WTC11 (cell line): Measurements from ENCODE around the gene CCDC190. TPM values are rescaled to one million over a fixed set of nuclear protein-coding genes. Genes with fewer than 3 reads are reported as not detected.

Experiments
- ATAC-seq: fragments of 200-7000 bp; cut with Tn5 transposase; 2 replicates; pipeline ENCODE4 v1.10.0; 2021; ENCODE audit warnings: mild to moderate bottlenecking, moderate library complexity
- CTCF ChIA-PET: fragments of 300-600 bp; sonication (Branson Sonifier 250); formaldehyde crosslinking; loops from one replicate; lab custom pipeline; 2021; ENCODE audit warnings: antibody characterized with exemption; lab: Charles Lee
- POLR2A ChIA-PET: fragments of 350-600 bp; sonication (Branson Sonifier 250); formaldehyde crosslinking; loops from one replicate; lab custom pipeline; 2021; ENCODE audit warnings: antibody characterized with exemption; lab: Charles Lee
- DNase-seq: peaks from one replicate; pipeline ENCODE4 v3.0.0; 2021; ENCODE audit warnings: low spot score
- H3K27ac Mint-ChIP-seq: 2 replicates; pipeline ENCODE4 v1.8.0; 2021; ENCODE audit warnings: mixed read lengths
- H3K27me3 Mint-ChIP-seq: 2 replicates; pipeline ENCODE4 v1.8.0; 2021; ENCODE audit warnings: low read depth, mild to moderate bottlenecking, moderate library complexity, mixed read lengths
- H3K36me3 Mint-ChIP-seq: 2 replicates; pipeline ENCODE4 v1.8.0; 2021; ENCODE audit warnings: mixed read lengths
- H3K4me1 Mint-ChIP-seq: 2 replicates; pipeline ENCODE4 v1.8.0; 2022; ENCODE audit warnings: mixed read lengths
- H3K4me3 Mint-ChIP-seq: 2 replicates; pipeline ENCODE4 v1.8.0; 2021; ENCODE audit warnings: mild to moderate bottlenecking, moderate library complexity, mixed read lengths
- H3K9me3 Mint-ChIP-seq: 2 replicates; pipeline ENCODE4 v1.8.0; 2021; ENCODE audit warnings: mixed read lengths
- ETV6 ChIP-seq: sonication (generic); formaldehyde crosslinking; IDR thresholded peaks from 2 replicates; pipeline ENCODE4 v1.8.1; 2022; ENCODE audit warnings: mild to moderate bottlenecking, missing genetic modification reagents
- FOXP1 ChIP-seq: sonication (generic); formaldehyde crosslinking; IDR thresholded peaks from 2 replicates; pipeline ENCODE4 v1.8.0; 2022; ENCODE audit warnings: missing genetic modification reagents, mild to moderate bottlenecking, moderate library complexity, borderline replicate concordance
- MYBL2 ChIP-seq: sonication (generic); formaldehyde crosslinking; IDR thresholded peaks from 2 replicates; pipeline ENCODE4 v1.8.1; 2023; ENCODE audit warnings: mild to moderate bottlenecking, moderate library complexity, missing genetic modification reagents
- SP1 ChIP-seq: sonication (generic); formaldehyde crosslinking; conservative IDR thresholded peaks from 2 replicates; pipeline ENCODE4 v1.8.1; 2022; ENCODE audit warnings: missing genetic modification reagents
- TEAD4 ChIP-seq: sonication (generic); formaldehyde crosslinking; IDR thresholded peaks from 2 replicates; pipeline ENCODE4 v1.8.0; 2022; ENCODE audit warnings: mild to moderate bottlenecking, missing genetic modification reagents
- TP53 ChIP-seq: sonication (generic); formaldehyde crosslinking; IDR thresholded peaks from 2 replicates; pipeline ENCODE4 v1.8.1; 2023; ENCODE audit warnings: mild to moderate bottlenecking, missing genetic modification reagents
- ZNF263 ChIP-seq: sonication (generic); formaldehyde crosslinking; IDR thresholded peaks from 2 replicates; pipeline ENCODE4 v1.8.1; 2022; ENCODE audit warnings: low read depth, mild to moderate bottlenecking, moderate library complexity, missing genetic modification reagents
- ZNF317 ChIP-seq: sonication (generic); formaldehyde crosslinking; IDR thresholded peaks from 2 replicates; pipeline ENCODE4 v1.8.1; 2023; ENCODE audit warnings: low read depth, mild to moderate bottlenecking, moderate library complexity, missing genetic modification reagents, borderline replicate concordance
- ZNF423 ChIP-seq: fragments of 250-450 bp; sonication (Bioruptor Pico); IDR thresholded peaks from 2 replicates; pipeline ENCODE4 v2.1.2; 2022; ENCODE audit warnings: mild to moderate bottlenecking, moderate library complexity
- total RNA-seq: library from RNA; stranded (reverse); gene quantifications from 3 replicates; pipeline ENCODE4 v1.2.3, GENCODE V29; 2021
- TF ChIP-seq, protein P1 (sequence below): sonication (generic); formaldehyde crosslinking; IDR thresholded peaks from 2 replicates; pipeline ENCODE4 v1.8.1; 2023; ENCODE audit warnings: mild to moderate bottlenecking, missing genetic modification reagents, borderline replicate concordance
- TF ChIP-seq, protein P2 (sequence below): sonication (generic); formaldehyde crosslinking; IDR thresholded peaks from 2 replicates; pipeline ENCODE4 v1.8.1; 2023; ENCODE audit warnings: mild to moderate bottlenecking, moderate library complexity, missing genetic modification reagents
- TF ChIP-seq, protein P3 (sequence below): sonication (generic); formaldehyde crosslinking; IDR thresholded peaks from 2 replicates; pipeline ENCODE4 v1.8.0; 2022; ENCODE audit warnings: mild to moderate bottlenecking, missing genetic modification reagents
- TF ChIP-seq, protein P4 (sequence below): sonication (generic); formaldehyde crosslinking; IDR thresholded peaks from 2 replicates; pipeline ENCODE4 v1.8.0; 2022; ENCODE audit warnings: mild to moderate bottlenecking, missing genetic modification reagents
- TF ChIP-seq, protein P5 (sequence below): fragments of 250-450 bp; sonication (Bioruptor Pico); IDR thresholded peaks from 2 replicates; pipeline ENCODE4 v1.9.0; 2021; ENCODE audit warnings: mild to moderate bottlenecking
- TF ChIP-seq, protein P6 (sequence below): sonication (generic); formaldehyde crosslinking; IDR thresholded peaks from 2 replicates; pipeline ENCODE4 v1.8.0; 2022; ENCODE audit warnings: mild to moderate bottlenecking, missing genetic modification reagents
- TF ChIP-seq, protein P7 (sequence below): sonication (generic); formaldehyde crosslinking; IDR thresholded peaks from 2 replicates; pipeline ENCODE4 v1.8.1; 2023; ENCODE audit warnings: mild to moderate bottlenecking, missing genetic modification reagents, moderate library complexity

CCDC190 gene
- total RNA-seq, 1 experiment from 2014 or later = not detected

DNA sequence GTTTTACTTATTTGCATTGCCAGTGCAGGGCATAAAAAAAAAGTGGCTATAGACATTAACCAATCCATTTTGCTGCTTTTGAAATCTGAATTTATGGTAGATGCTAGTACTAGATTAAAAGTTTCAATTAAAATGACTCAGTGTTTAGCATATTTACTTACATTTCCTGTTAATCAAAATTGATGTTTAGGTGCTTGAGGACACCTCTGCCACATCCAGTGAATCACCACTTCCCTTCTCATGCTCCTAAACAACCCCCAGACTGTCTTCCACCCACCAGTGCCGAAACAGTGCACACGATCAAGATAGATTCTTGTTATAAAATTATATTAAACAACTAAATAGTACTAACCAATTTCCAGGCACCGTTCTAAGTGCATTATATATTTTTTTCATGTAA lies 37.7 kb downstream of the CCDC190 start (continued):
- TF ChIP-seq, protein P1, sequence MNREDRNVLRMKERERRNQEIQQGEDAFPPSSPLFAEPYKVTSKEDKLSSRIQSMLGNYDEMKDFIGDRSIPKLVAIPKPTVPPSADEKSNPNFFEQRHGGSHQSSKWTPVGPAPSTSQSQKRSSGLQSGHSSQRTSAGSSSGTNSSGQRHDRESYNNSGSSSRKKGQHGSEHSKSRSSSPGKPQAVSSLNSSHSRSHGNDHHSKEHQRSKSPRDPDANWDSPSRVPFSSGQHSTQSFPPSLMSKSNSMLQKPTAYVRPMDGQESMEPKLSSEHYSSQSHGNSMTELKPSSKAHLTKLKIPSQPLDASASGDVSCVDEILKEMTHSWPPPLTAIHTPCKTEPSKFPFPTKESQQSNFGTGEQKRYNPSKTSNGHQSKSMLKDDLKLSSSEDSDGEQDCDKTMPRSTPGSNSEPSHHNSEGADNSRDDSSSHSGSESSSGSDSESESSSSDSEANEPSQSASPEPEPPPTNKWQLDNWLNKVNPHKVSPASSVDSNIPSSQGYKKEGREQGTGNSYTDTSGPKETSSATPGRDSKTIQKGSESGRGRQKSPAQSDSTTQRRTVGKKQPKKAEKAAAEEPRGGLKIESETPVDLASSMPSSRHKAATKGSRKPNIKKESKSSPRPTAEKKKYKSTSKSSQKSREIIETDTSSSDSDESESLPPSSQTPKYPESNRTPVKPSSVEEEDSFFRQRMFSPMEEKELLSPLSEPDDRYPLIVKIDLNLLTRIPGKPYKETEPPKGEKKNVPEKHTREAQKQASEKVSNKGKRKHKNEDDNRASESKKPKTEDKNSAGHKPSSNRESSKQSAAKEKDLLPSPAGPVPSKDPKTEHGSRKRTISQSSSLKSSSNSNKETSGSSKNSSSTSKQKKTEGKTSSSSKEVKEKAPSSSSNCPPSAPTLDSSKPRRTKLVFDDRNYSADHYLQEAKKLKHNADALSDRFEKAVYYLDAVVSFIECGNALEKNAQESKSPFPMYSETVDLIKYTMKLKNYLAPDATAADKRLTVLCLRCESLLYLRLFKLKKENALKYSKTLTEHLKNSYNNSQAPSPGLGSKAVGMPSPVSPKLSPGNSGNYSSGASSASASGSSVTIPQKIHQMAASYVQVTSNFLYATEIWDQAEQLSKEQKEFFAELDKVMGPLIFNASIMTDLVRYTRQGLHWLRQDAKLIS (CRISPR knock-in tag) = no peak
- TF ChIP-seq TEAD4 (CRISPR knock-in tag) (no peak), ETV6 (CRISPR knock-in tag) (no peak)

DNA sequence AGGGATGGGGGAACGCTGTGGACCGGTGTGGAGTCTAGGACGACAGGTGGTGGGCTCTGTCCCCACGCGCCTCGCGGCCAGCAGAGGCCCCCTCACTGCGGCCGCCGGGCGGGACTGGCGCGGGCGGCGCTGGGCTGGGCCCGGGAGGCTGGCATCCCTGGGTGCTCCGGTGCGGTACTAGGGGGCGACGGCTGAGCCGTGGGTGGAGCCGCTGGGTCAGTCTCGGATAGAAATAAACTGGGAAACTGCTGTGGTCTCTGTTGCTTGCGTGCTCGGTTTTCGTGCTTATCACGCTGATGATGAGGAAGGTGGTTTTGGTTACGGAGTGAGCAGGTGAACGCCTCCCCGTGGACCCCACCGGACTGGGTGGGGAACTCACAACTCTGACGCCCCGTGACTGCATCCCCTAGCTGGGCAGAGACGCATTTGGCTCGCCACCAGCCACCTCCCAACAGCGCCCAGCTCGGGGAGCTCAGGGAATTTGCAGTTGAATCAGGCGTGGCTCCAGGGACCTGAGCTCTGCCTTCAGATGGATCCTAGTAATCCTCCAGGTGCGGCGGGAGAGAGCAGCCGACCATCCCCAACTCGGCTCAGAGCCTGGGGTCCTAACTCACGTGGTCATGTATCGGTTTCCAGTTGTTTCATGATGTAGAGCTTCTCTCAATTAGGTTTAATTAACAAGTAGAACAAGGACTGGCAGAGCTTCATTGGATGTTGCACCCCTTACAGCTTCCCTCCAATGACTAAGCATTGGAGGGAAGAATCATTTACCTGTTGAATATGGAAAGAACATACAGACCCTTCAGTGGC lies 38.4 kb downstream of the CCDC190 start:
- ChIA-PET POLR2A (interaction anchor here (0.7 to 1.0 kb wide), 2 partner anchors 127 to 261 kb away, joined by 3 read pairs; partner anchors contain the start of gene UAP1), CTCF (interaction anchor here (0.6 to 1.5 kb wide), 8 partner anchors 8 to 246 kb away, joined by 3 to 6 read pairs (median 5); partner anchors contain the start of gene RGS4)
- Mint-ChIP-seq H3K9me3 (no peaks in the 10 kb centered on the region), H3K27me3 (peaks cover 10% of the 10 kb centered on the region), H3K36me3 (no peaks in the 10 kb centered on the region), H3K4me1 (peaks cover 18% of the 10 kb centered on the region), H3K27ac (peak overlapping the region; percentile 85), H3K4me3 (peak overlapping the region; percentile 92)
- peak; percentile 72 for DNase-seq
- ATAC-seq = peak; percentile 98
- TF ChIP-seq ZNF317 (CRISPR knock-in tag) = peak; percentile 42; the same call in 1 of the 2 replicates
- TF ChIP-seq, protein P1 (CRISPR knock-in tag) = no peak
- TF ChIP-seq, protein P2, sequence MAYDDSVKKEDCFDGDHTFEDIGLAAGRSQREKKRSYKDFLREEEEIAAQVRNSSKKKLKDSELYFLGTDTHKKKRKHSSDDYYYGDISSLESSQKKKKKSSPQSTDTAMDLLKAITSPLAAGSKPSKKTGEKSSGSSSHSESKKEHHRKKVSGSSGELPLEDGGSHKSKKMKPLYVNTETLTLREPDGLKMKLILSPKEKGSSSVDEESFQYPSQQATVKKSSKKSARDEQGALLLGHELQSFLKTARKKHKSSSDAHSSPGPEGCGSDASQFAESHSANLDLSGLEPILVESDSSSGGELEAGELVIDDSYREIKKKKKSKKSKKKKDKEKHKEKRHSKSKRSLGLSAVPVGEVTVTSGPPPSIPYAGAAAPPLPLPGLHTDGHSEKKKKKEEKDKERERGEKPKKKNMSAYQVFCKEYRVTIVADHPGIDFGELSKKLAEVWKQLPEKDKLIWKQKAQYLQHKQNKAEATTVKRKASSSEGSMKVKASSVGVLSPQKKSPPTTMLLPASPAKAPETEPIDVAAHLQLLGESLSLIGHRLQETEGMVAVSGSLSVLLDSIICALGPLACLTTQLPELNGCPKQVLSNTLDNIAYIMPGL (CRISPR knock-in tag) = peak; percentile 75; the same call in 1 of the 2 replicates
- TF ChIP-seq, protein P3, sequence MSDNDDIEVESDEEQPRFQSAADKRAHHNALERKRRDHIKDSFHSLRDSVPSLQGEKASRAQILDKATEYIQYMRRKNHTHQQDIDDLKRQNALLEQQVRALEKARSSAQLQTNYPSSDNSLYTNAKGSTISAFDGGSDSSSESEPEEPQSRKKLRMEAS (CRISPR knock-in tag) = peak; percentile 70
- TF ChIP-seq TP53 (CRISPR knock-in tag) = 0 out of 2 replicates have a peak, but pooled peaks have one; percentile 63
- TF ChIP-seq ZNF263 (CRISPR knock-in tag) = 0 out of 2 replicates have a peak, but pooled peaks have one; percentile 12
- peak; percentile 76; the same call in 1 of the 2 replicates for TF ChIP-seq FOXP1 (CRISPR knock-in tag)
- TF ChIP-seq, protein P4, sequence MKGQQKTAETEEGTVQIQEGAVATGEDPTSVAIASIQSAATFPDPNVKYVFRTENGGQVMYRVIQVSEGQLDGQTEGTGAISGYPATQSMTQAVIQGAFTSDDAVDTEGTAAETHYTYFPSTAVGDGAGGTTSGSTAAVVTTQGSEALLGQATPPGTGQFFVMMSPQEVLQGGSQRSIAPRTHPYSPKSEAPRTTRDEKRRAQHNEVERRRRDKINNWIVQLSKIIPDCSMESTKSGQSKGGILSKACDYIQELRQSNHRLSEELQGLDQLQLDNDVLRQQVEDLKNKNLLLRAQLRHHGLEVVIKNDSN (CRISPR knock-in tag) = peak; percentile 31; the same call in 1 of the 2 replicates
- TF ChIP-seq ZNF423 (CRISPR knock-in tag) = 0 out of 2 replicates have a peak, but pooled peaks have one; percentile 28
- TF ChIP-seq, protein P5, sequence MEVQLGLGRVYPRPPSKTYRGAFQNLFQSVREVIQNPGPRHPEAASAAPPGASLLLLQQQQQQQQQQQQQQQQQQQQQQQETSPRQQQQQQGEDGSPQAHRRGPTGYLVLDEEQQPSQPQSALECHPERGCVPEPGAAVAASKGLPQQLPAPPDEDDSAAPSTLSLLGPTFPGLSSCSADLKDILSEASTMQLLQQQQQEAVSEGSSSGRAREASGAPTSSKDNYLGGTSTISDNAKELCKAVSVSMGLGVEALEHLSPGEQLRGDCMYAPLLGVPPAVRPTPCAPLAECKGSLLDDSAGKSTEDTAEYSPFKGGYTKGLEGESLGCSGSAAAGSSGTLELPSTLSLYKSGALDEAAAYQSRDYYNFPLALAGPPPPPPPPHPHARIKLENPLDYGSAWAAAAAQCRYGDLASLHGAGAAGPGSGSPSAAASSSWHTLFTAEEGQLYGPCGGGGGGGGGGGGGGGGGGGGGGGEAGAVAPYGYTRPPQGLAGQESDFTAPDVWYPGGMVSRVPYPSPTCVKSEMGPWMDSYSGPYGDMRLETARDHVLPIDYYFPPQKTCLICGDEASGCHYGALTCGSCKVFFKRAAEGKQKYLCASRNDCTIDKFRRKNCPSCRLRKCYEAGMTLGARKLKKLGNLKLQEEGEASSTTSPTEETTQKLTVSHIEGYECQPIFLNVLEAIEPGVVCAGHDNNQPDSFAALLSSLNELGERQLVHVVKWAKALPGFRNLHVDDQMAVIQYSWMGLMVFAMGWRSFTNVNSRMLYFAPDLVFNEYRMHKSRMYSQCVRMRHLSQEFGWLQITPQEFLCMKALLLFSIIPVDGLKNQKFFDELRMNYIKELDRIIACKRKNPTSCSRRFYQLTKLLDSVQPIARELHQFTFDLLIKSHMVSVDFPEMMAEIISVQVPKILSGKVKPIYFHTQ (CRISPR knock-in tag) = no peak
- TF ChIP-seq, protein P6, sequence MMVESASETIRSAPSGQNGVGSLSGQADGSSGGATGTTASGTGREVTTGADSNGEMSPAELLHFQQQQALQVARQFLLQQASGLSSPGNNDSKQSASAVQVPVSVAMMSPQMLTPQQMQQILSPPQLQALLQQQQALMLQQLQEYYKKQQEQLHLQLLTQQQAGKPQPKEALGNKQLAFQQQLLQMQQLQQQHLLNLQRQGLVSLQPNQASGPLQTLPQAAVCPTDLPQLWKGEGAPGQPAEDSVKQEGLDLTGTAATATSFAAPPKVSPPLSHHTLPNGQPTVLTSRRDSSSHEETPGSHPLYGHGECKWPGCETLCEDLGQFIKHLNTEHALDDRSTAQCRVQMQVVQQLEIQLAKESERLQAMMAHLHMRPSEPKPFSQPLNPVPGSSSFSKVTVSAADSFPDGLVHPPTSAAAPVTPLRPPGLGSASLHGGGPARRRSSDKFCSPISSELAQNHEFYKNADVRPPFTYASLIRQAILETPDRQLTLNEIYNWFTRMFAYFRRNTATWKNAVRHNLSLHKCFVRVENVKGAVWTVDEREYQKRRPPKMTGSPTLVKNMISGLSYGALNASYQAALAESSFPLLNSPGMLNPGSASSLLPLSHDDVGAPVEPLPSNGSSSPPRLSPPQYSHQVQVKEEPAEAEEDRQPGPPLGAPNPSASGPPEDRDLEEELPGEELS (CRISPR knock-in tag) = no peak
- TF ChIP-seq SP1 (CRISPR knock-in tag) = peak; percentile 36; the same call in 1 of the 2 replicates
- 0 out of 2 replicates have a peak, but pooled peaks have one; percentile 35 for TF ChIP-seq MYBL2 (CRISPR knock-in tag)
- TF ChIP-seq, protein P7, sequence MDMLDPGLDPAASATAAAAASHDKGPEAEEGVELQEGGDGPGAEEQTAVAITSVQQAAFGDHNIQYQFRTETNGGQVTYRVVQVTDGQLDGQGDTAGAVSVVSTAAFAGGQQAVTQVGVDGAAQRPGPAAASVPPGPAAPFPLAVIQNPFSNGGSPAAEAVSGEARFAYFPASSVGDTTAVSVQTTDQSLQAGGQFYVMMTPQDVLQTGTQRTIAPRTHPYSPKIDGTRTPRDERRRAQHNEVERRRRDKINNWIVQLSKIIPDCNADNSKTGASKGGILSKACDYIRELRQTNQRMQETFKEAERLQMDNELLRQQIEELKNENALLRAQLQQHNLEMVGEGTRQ (CRISPR knock-in tag) = peak; percentile 66
